Hematopoietic multipotent progenitor cell treated with erythropoietin and hydrocortisone succinate and interleukin-3 and kit ligand, for 6 days (in vitro differentiated cells): Measurements from ENCODE around the gene PTCH1.

Experiments
- DNase-seq: peaks from one replicate; pipeline ENCODE4 v3.0.0-alpha.2; 2015

PTCH1 gene

GRCh38 chr9:95461448-95462248, 55.1 kb downstream of the PTCH1 start:
- no peak for DNase-seq

GRCh38 chr9:95460518-95461164, 56.1 kb downstream of the PTCH1 start:
- DNase-seq, result no peak

- no peak for DNase-seq
Measured at GRCh38 chr9:95459851-95460517, 56.8 kb downstream of the PTCH1 start.

- no peak for DNase-seq
Measured at GRCh38 chr9:95459178-95459577, 57.6 kb downstream of the PTCH1 start.

- no peak for DNase-seq
Measured at GRCh38 chr9:95458666-95459065, 58.1 kb downstream of the PTCH1 start.

- no peak for DNase-seq
Measured at GRCh38 chr9:95457769-95458168, 59.0 kb downstream of the PTCH1 start.

- DNase-seq, result no peak
Measured at GRCh38 chr9:95455714-95456113, 61.1 kb downstream of the PTCH1 start.

GRCh38 chr9:95452176-95452575, 64.6 kb downstream of the PTCH1 start:
- no peak for DNase-seq

GRCh38 chr9:95451065-95451426, 65.7 kb downstream of the PTCH1 start:
- no peak for DNase-seq

- no peak for DNase-seq
Measured at GRCh38 chr9:95450171-95451064, 66.4 kb downstream of the PTCH1 start.

GRCh38 chr9:95449016-95449415, 67.8 kb downstream of the PTCH1 start:
- no peak for DNase-seq

GRCh38 chr9:95447660-95448420, 68.9 kb downstream of the PTCH1 start:
- no peak for DNase-seq

GRCh38 chr9:95446984-95447383, 69.8 kb downstream of the PTCH1 start:
- no peak for DNase-seq

GRCh38 chr9:95446259-95446658, 70.5 kb downstream of the PTCH1 start:
- DNase-seq, result no peak

- no peak for DNase-seq
Measured at GRCh38 chr9:95444160-95444559, 72.6 kb downstream of the PTCH1 start.

- no peak for DNase-seq
Measured at GRCh38 chr9:95443301-95443700, 73.5 kb downstream of the PTCH1 start.

GRCh38 chr9:95441081-95441480, 75.7 kb downstream of the PTCH1 start:
- DNase-seq, result no peak

- no peak for DNase-seq
Measured at GRCh38 chr9:95440447-95440846, 76.3 kb downstream of the PTCH1 start.

- no peak for DNase-seq
Measured at GRCh38 chr9:95438561-95439357, 78.0 kb downstream of the PTCH1 start.

GRCh38 chr9:95437559-95437958, 79.2 kb downstream of the PTCH1 start:
- DNase-seq, result no peak

- no peak for DNase-seq
Measured at GRCh38 chr9:95436416-95436815, 80.4 kb downstream of the PTCH1 start.
